ENCODE data around the gene TMEM208. TPM values are rescaled to one million over a fixed set of nuclear protein-coding genes. Genes with fewer than 3 reads are reported as not detected.

Gene TMEM208
- total and polyA plus RNA-seq, 4 experiments from 2014 or later: 35.5 to 99.1 (median 60.0) TPM

- H3K4me3 ChIP-seq (ENCODE audit: low read length in 2 of 2): no peak overlapping the region
- intact Hi-C loops (cut with micrococcal nuclease): no loop called here
- no peak overlapping the region for H3K27ac ChIP-seq (ENCODE audit: low read depth, low read length)
- peaks cover 0 to 8% of the 10 kb centered on the region in 2 donors for H3K36me3 Mint-ChIP-seq
- no peaks in the 10 kb centered on the region for H3K27me3 Mint-ChIP-seq
- no peaks in the 10 kb centered on the region for H3K9me3 Mint-ChIP-seq
- POLR2A ChIA-PET (ENCODE audit: partially characterized antibody): interaction anchor here (1.5 to 1.6 kb wide), 2 partner anchors 8 to 19 kb away, joined by 3 to 5 read pairs; partner anchors contain the start of gene TMEM208
- H3K4me1 Mint-ChIP-seq: no peaks in the 10 kb centered on the region
- no peak overlapping the region for H3K27ac Mint-ChIP-seq
- no peaks in the 10 kb centered on the region for H3K9me3 ChIP-seq (ENCODE audit: control insufficient read depth in 1 of 2, low read length in 2 of 2)
- no peak overlapping the region for H3K4me3 Mint-ChIP-seq
- peak in 1 of 5 donors; percentile 11 for DNase-seq
- no peaks in the 10 kb centered on the region for H3K4me1 ChIP-seq (ENCODE audit: insufficient read depth, low read length)
- CTCF ChIA-PET (ENCODE audit: partially characterized antibody): no interaction called here
- H3K27me3 ChIP-seq (ENCODE audit: insufficient read depth, low read length): no peaks in the 10 kb centered on the region
- peaks cover 2% of the 10 kb centered on the region for H3K36me3 ChIP-seq (ENCODE audit: insufficient read depth, low read length)
Measured at GRCh38 chr16:67207249-67208091, 19.5 kb upstream of the TMEM208 start.

- DNase-seq: no peak
- Histone ChIP-seq H3K4me3 (ENCODE audit: low read length in 2 of 2) (no peak overlapping the region), H3K27ac (ENCODE audit: low read depth, low read length) (no peak overlapping the region), H3K4me1 (ENCODE audit: insufficient read depth, low read length) (no peaks in the 10 kb centered on the region), H3K9me3 (ENCODE audit: control insufficient read depth in 1 of 2, low read length in 2 of 2) (no peaks in the 10 kb centered on the region), H3K36me3 (ENCODE audit: insufficient read depth, low read length) (no peaks in the 10 kb centered on the region), H3K27me3 (ENCODE audit: insufficient read depth, low read length) (no peaks in the 10 kb centered on the region)
- ChIA-PET POLR2A (ENCODE audit: partially characterized antibody) (interaction anchor here (0.7 to 1.6 kb wide), 3 partner anchors 9 to 19 kb away, joined by 3 to 5 read pairs (median 3); partner anchors contain the start of gene TMEM208), CTCF (ENCODE audit: partially characterized antibody) (interaction anchor here (0.9 to 1.3 kb wide), 3 partner anchors 10 to 23 kb away, joined by 3 to 4 read pairs (median 3); partner anchors contain the start of gene TMEM208)
- Mint-ChIP-seq H3K36me3 (peaks cover 0 to 5% of the 10 kb centered on the region in 2 donors), H3K4me1 (no peaks in the 10 kb centered on the region), H3K4me3 (no peak overlapping the region), H3K27ac (no peak overlapping the region), H3K9me3 (no peaks in the 10 kb centered on the region), H3K27me3 (no peaks in the 10 kb centered on the region)
- intact Hi-C loops (cut with micrococcal nuclease): no loop called here
Measured at GRCh38 chr16:67208154-67208896, 18.6 kb upstream of the TMEM208 start.

GRCh38 chr16:67209565-67209964 is 17.4 kb upstream of the TMEM208 start:
- peaks cover 0 to 5% of the 10 kb centered on the region in 2 donors for H3K36me3 Mint-ChIP-seq
- H3K4me3 ChIP-seq (ENCODE audit: low read length in 2 of 2): no peak overlapping the region
- H3K27ac ChIP-seq (ENCODE audit: low read depth, low read length): no peak overlapping the region
- no peaks in the 10 kb centered on the region for H3K27me3 Mint-ChIP-seq
- POLR2A ChIA-PET (ENCODE audit: partially characterized antibody): interaction anchor here (1.1 kb wide), 1 partner anchor 17 kb away, joined by 4 read pairs; the partner anchor contains the start of gene E2F4
- no peak for DNase-seq
- intact Hi-C loops (cut with micrococcal nuclease): no loop called here
- CTCF ChIA-PET (ENCODE audit: partially characterized antibody): interaction anchor here (1.1 to 1.3 kb wide), 2 partner anchors 12 to 17 kb away, joined by 3 to 4 read pairs; partner anchors contain the start of gene TMEM208
- H3K27ac Mint-ChIP-seq: peak overlapping the region in 1 of 7 donors; percentile 80
- H3K4me1 ChIP-seq (ENCODE audit: insufficient read depth, low read length): no peaks in the 10 kb centered on the region
- H3K4me1 Mint-ChIP-seq: no peaks in the 10 kb centered on the region
- H3K36me3 ChIP-seq (ENCODE audit: insufficient read depth, low read length): no peaks in the 10 kb centered on the region
- H3K9me3 Mint-ChIP-seq: no peaks in the 10 kb centered on the region
- no peaks in the 10 kb centered on the region for H3K9me3 ChIP-seq (ENCODE audit: control insufficient read depth in 1 of 2, low read length in 2 of 2)
- no peaks in the 10 kb centered on the region for H3K27me3 ChIP-seq (ENCODE audit: insufficient read depth, low read length)
- no peak overlapping the region for H3K4me3 Mint-ChIP-seq

GRCh38 chr16:67210069-67210937 is 16.6 kb upstream of the TMEM208 start:
- Histone ChIP-seq H3K4me1 (ENCODE audit: insufficient read depth, low read length) (no peaks in the 10 kb centered on the region), H3K27me3 (ENCODE audit: insufficient read depth, low read length) (no peaks in the 10 kb centered on the region), H3K9me3 (ENCODE audit: control insufficient read depth in 1 of 2, low read length in 2 of 2) (no peaks in the 10 kb centered on the region), H3K36me3 (ENCODE audit: insufficient read depth, low read length) (no peaks in the 10 kb centered on the region), H3K27ac (ENCODE audit: low read depth, low read length) (no peak overlapping the region), H3K4me3 (ENCODE audit: low read length in 2 of 2) (no peak overlapping the region)
- no peak overlapping the region for H3K27ac Mint-ChIP-seq
- DNase-seq: no peak
- no peaks in the 10 kb centered on the region for H3K9me3 Mint-ChIP-seq
- H3K4me3 Mint-ChIP-seq: no peak overlapping the region
- CTCF ChIA-PET (ENCODE audit: partially characterized antibody): no interaction called here
- H3K36me3 Mint-ChIP-seq: peaks cover 0 to 5% of the 10 kb centered on the region in 2 donors
- POLR2A ChIA-PET (ENCODE audit: partially characterized antibody): interaction anchor here (1.1 kb wide), 1 partner anchor 18 kb away, joined by 4 read pairs; the partner anchor contains the start of gene E2F4
- intact Hi-C loops (cut with micrococcal nuclease): no loop called here
- H3K27me3 Mint-ChIP-seq: no peaks in the 10 kb centered on the region
- no peaks in the 10 kb centered on the region for H3K4me1 Mint-ChIP-seq

GRCh38 chr16:67211674-67212073 is 15.3 kb upstream of the TMEM208 start:
- no peaks in the 10 kb centered on the region for H3K9me3 Mint-ChIP-seq
- CTCF ChIA-PET (ENCODE audit: partially characterized antibody): no interaction called here

GRCh38 chr16:67212766-67213165 is 14.2 kb upstream of the TMEM208 start:
- no peaks in the 10 kb centered on the region for H3K9me3 Mint-ChIP-seq
- Histone ChIP-seq H3K27ac (ENCODE audit: low read depth, low read length) (no peak overlapping the region), H3K4me3 (ENCODE audit: low read length in 2 of 2) (no peak overlapping the region), H3K36me3 (ENCODE audit: insufficient read depth, low read length) (no peaks in the 10 kb centered on the region), H3K9me3 (ENCODE audit: control insufficient read depth in 1 of 2, low read length in 2 of 2) (no peaks in the 10 kb centered on the region), H3K27me3 (ENCODE audit: insufficient read depth, low read length) (no peaks in the 10 kb centered on the region), H3K4me1 (ENCODE audit: insufficient read depth, low read length) (no peaks in the 10 kb centered on the region)
- POLR2A ChIA-PET (ENCODE audit: partially characterized antibody): interaction anchor here (0.9 kb wide), 1 partner anchor 9 kb away, joined by 3 read pairs; no protein-coding TSS in a partner anchor
- no peaks in the 10 kb centered on the region for H3K27me3 Mint-ChIP-seq
- CTCF ChIA-PET (ENCODE audit: partially characterized antibody): interaction anchor here (1.1 kb wide), 1 partner anchor 259 kb away, joined by 5 read pairs; no protein-coding TSS in a partner anchor
- H3K4me1 Mint-ChIP-seq: no peaks in the 10 kb centered on the region
- no peak for DNase-seq
- peak overlapping the region in 1 of 7 donors; percentile 46 for H3K27ac Mint-ChIP-seq
- H3K4me3 Mint-ChIP-seq: no peak overlapping the region
- intact Hi-C loops (cut with micrococcal nuclease): no loop called here
- H3K36me3 Mint-ChIP-seq: peaks cover 0 to 5% of the 10 kb centered on the region in 2 donors

More at GRCh38 chr16:67211674-67212073, 15.3 kb upstream of the TMEM208 start:
- POLR2A ChIA-PET (ENCODE audit: partially characterized antibody): no interaction called here
- Mint-ChIP-seq H3K27ac (no peak overlapping the region), H3K4me1 (no peaks in the 10 kb centered on the region), H3K27me3 (no peaks in the 10 kb centered on the region), H3K36me3 (peaks cover 0 to 3% of the 10 kb centered on the region in 2 donors), H3K4me3 (no peak overlapping the region)
- Histone ChIP-seq H3K27me3 (ENCODE audit: insufficient read depth, low read length) (no peaks in the 10 kb centered on the region), H3K9me3 (ENCODE audit: control insufficient read depth in 1 of 2, low read length in 2 of 2) (no peaks in the 10 kb centered on the region), H3K27ac (ENCODE audit: low read depth, low read length) (no peak overlapping the region), H3K4me3 (ENCODE audit: low read length in 2 of 2) (no peak overlapping the region), H3K4me1 (ENCODE audit: insufficient read depth, low read length) (no peaks in the 10 kb centered on the region), H3K36me3 (ENCODE audit: insufficient read depth, low read length) (no peaks in the 10 kb centered on the region)
- intact Hi-C loops (cut with micrococcal nuclease): no loop called here
- no peak for DNase-seq

Data from CD4-positive, alpha-beta memory T cell (primary cell).